HG03571 (cell line): Measurements from ENCODE around the gene SLC25A21.

Experiments
- ATAC-seq: cut with Tn5 transposase; IDR thresholded peaks from one replicate; pipeline ENCODE4 v1.9.1; 2021; ENCODE audit not compliant: unreplicated experiment

SLC25A21 gene

GRCh38 chr14:36657399-36658122 lies 514.8 kb downstream of the SLC25A21 start:
- ATAC-seq = no peak

- ATAC-seq = no peak
Measured at GRCh38 chr14:36656687-36657398, 515.6 kb downstream of the SLC25A21 start.

- no peak for ATAC-seq
Measured at GRCh38 chr14:36655963-36656686, 516.3 kb downstream of the SLC25A21 start.

GRCh38 chr14:36655571-36655962 lies 516.8 kb downstream of the SLC25A21 start:
- ATAC-seq = no peak

GRCh38 chr14:36654794-36655381 lies 517.5 kb downstream of the SLC25A21 start:
- ATAC-seq = no peak

- no peak for ATAC-seq
Measured at GRCh38 chr14:36653962-36654793, 518.2 kb downstream of the SLC25A21 start.

- no peak for ATAC-seq
Measured at GRCh38 chr14:36653413-36653812, 519.0 kb downstream of the SLC25A21 start.

GRCh38 chr14:36652542-36653201 lies 519.7 kb downstream of the SLC25A21 start:
- no peak for ATAC-seq

- ATAC-seq = no peak
Measured at GRCh38 chr14:36649872-36650650, 522.3 kb downstream of the SLC25A21 start.

GRCh38 chr14:36647824-36648753 lies 524.3 kb downstream of the SLC25A21 start:
- ATAC-seq = no peak

GRCh38 chr14:36647417-36647823 lies 525.0 kb downstream of the SLC25A21 start:
- ATAC-seq = no peak

- ATAC-seq = no peak
Measured at GRCh38 chr14:36646664-36647416, 525.6 kb downstream of the SLC25A21 start.

GRCh38 chr14:36633580-36633979 lies 538.8 kb downstream of the SLC25A21 start:
- no peak for ATAC-seq
